H1 (cell line): Measurements from ENCODE around the gene NOTUM. TPM values are rescaled to one million over a fixed set of nuclear protein-coding genes. Genes with fewer than 3 reads are reported as not detected.

Source experiments
- CTCF ChIA-PET: fragments of 300-600 bp; sonication (Branson Sonifier 250); formaldehyde crosslinking; loops from one replicate; lab custom pipeline; 2021; ENCODE audit not compliant: partially characterized antibody; lab: Charles Lee
- POLR2A ChIA-PET: fragments of 300-600 bp; sonication (Branson Sonifier 250); formaldehyde crosslinking; loops from one replicate; lab custom pipeline; 2021; ENCODE audit warnings: inconsistent platforms; ENCODE audit not compliant: partially characterized antibody; lab: Charles Lee
- DNase-seq, 2 experiments: peaks; one replicate each; pipeline versions ENCODE4 v3.0.0 to v3.0.0-alpha.2; 2010 to 2022; ENCODE audit warnings: low spot score in 2 of 2, low read depth in 1 of 2, mixed read lengths in 1 of 2
- FAIRE-seq: peaks from 2 replicates; lab custom pipeline; 2011; peaks lifted over from hg19 to GRCh38; lab: Jason Lieb, UNC
- H2AFZ ChIP-seq: 2 replicates; pipeline ENCODE4 v1.8.1; 2012; ENCODE audit warnings: low read length, inconsistent platforms
- H2AK5ac ChIP-seq: 2 replicates; pipeline ENCODE4 v1.6.1; 2013; ENCODE audit warnings: low read depth, low read length
- H2BK120ac ChIP-seq: replicated peaks from 2 replicates; pipeline ENCODE3; 2013; ENCODE audit warnings: low read depth, low read length, inconsistent platforms
- H2BK12ac ChIP-seq: 2 replicates; pipeline ENCODE4 v1.6.1; 2013; ENCODE audit warnings: low read depth, low read length
- H2BK15ac ChIP-seq: 2 replicates; pipeline ENCODE4 v1.6.1; 2013; ENCODE audit warnings: low read length
- H2BK20ac ChIP-seq: 2 replicates; pipeline ENCODE4 v1.6.1; 2013; ENCODE audit warnings: low read length
- H2BK5ac ChIP-seq: 2 replicates; pipeline ENCODE4 v1.6.1; 2013; ENCODE audit warnings: low read depth, low read length
- H3K14ac ChIP-seq: 2 replicates; pipeline ENCODE4 v1.6.1; 2013; ENCODE audit warnings: inconsistent platforms; ENCODE audit not compliant: insufficient read length
- H3K18ac ChIP-seq: 2 replicates; pipeline ENCODE4 v1.6.1; 2013; ENCODE audit warnings: low read length; ENCODE audit errors: extremely low read depth
- H3K23ac ChIP-seq: 2 replicates; pipeline ENCODE4 v1.6.1; 2013; ENCODE audit warnings: inconsistent platforms; ENCODE audit not compliant: insufficient read length
- H3K23me2 ChIP-seq: 2 replicates; pipeline ENCODE4 v1.6.1; 2013; ENCODE audit warnings: low read depth, low read length
- H3K27ac ChIP-seq: 2 replicates; pipeline ENCODE4 v1.6.1; 2011; ENCODE audit warnings: low read depth, low read length, inconsistent platforms
- H3K27me3 ChIP-seq, 4 experiments: replicated peaks in 1 of 4; 1 replicate in 1 of 4; 2 replicates in 3 of 4; pipeline versions ENCODE4 v1.6.1 to v1.8.1; 2011 to 2013; ENCODE audit warnings: low read length in 3 of 4, mild to moderate bottlenecking in 3 of 4, inconsistent platforms in 2 of 4, mixed read lengths in 2 of 4, moderate library complexity in 1 of 4; ENCODE audit not compliant: control insufficient read depth in 3 of 4, insufficient read depth in 3 of 4; ENCODE audit errors: extremely low read depth in 1 of 4
- H3K36me3 ChIP-seq, 4 experiments: 2 replicates each; pipeline versions ENCODE4 v1.6.1 to v1.8.1; 2011 to 2013; ENCODE audit warnings: mild to moderate bottlenecking in 4 of 4, low read length in 3 of 4, moderate library complexity in 2 of 4, control low read depth in 1 of 4, inconsistent platforms in 1 of 4; ENCODE audit not compliant: insufficient read depth in 4 of 4, control insufficient read depth in 2 of 4
- H3K4ac ChIP-seq: replicated peaks from 2 replicates; pipeline ENCODE3; 2013; ENCODE audit warnings: low read length, low read depth, mixed read lengths, inconsistent platforms; ENCODE audit not compliant: insufficient read length
- H3K4me1 ChIP-seq, 4 experiments: replicated peaks in 1 of 4; 1 replicate in 1 of 4; 2 replicates in 3 of 4; pipeline versions ENCODE4 v1.6.1 to v1.8.1; 2011 to 2013; ENCODE audit warnings: low read length in 3 of 4, inconsistent platforms in 2 of 4, mixed read lengths in 1 of 4; ENCODE audit not compliant: insufficient read depth in 4 of 4, control insufficient read depth in 3 of 4
- H3K4me2 ChIP-seq, 2 experiments: 2 replicates each; pipeline versions ENCODE4 v1.6.1 to v1.8.1; 2011 to 2013; ENCODE audit warnings: low read depth in 2 of 2, low read length in 2 of 2, control low read depth in 1 of 2, inconsistent platforms in 1 of 2, mild to moderate bottlenecking in 1 of 2; ENCODE audit not compliant: insufficient read depth in 1 of 2
- H3K4me3 ChIP-seq, 4 experiments: fragments of 200-600, 300-600 bp in 1 of 4; sonication (generic), shearing (Covaris generic), sonication (Bioruptor Twin) in 1 of 4; 2 replicates each; pipeline versions ENCODE4 v1.5.1 to v1.8.1; 2011 to 2016; ENCODE audit warnings: low read length in 4 of 4, low read depth in 3 of 4, control low read depth in 2 of 4, inconsistent platforms in 2 of 4, mild to moderate bottlenecking in 2 of 4, mixed read lengths in 1 of 4, moderate library complexity in 1 of 4; ENCODE audit not compliant: insufficient read depth in 2 of 4; ENCODE audit errors: extremely low read depth in 1 of 4
- H3K56ac ChIP-seq: replicated peaks from 2 replicates; pipeline ENCODE3; 2013; ENCODE audit warnings: low read depth, mild to moderate bottlenecking, mixed read lengths, low read length, inconsistent platforms; ENCODE audit not compliant: insufficient read length
- H3K79me1 ChIP-seq: 2 replicates; pipeline ENCODE4 v1.6.1; 2013; ENCODE audit warnings: low read depth, low read length, control low read depth
- H3K79me2 ChIP-seq, 2 experiments: 2 replicates each; pipeline versions ENCODE4 v1.6.1 to v1.8.1; 2012 to 2013; ENCODE audit warnings: low read length in 2 of 2, mild to moderate bottlenecking in 2 of 2, inconsistent platforms in 1 of 2; ENCODE audit not compliant: insufficient read depth in 2 of 2, control insufficient read depth in 1 of 2
- H3K9ac ChIP-seq, 4 experiments: replicated peaks in 1 of 4; 1 replicate in 1 of 4; 2 replicates in 3 of 4; pipeline versions ENCODE4 v1.6.1 to v1.8.1; 2011 to 2013; ENCODE audit warnings: low read depth in 3 of 4, low read length in 3 of 4, control low read depth in 2 of 4, mild to moderate bottlenecking in 2 of 4, moderate library complexity in 2 of 4, inconsistent platforms in 1 of 4; ENCODE audit errors: extremely low read depth in 1 of 4
- H3K9me3 ChIP-seq, 2 experiments: 2 replicates each; pipeline versions ENCODE4 v1.6.1 to v1.8.1; 2012 to 2013; ENCODE audit warnings: mild to moderate bottlenecking in 2 of 2, moderate library complexity in 2 of 2, control low read depth in 1 of 2, inconsistent platforms in 1 of 2, low read depth in 1 of 2, low read length in 1 of 2, mixed read lengths in 1 of 2; ENCODE audit not compliant: insufficient read depth in 2 of 2
- H4K20me1 ChIP-seq, 2 experiments: replicated peaks in 1 of 2; 2 replicates each; pipeline versions ENCODE3 to v1.8.1; 2011 to 2013; ENCODE audit warnings: inconsistent platforms in 2 of 2, low read length in 2 of 2, mild to moderate bottlenecking in 1 of 2; ENCODE audit not compliant: insufficient read depth in 2 of 2, control insufficient read depth in 1 of 2
- H4K5ac ChIP-seq: 2 replicates; pipeline ENCODE4 v1.6.1; 2013; ENCODE audit warnings: low read length, low read depth, mixed read lengths, inconsistent platforms; ENCODE audit not compliant: insufficient read length
- H4K8ac ChIP-seq: 2 replicates; pipeline ENCODE4 v1.8.0; 2013; ENCODE audit warnings: mild to moderate bottlenecking, moderate library complexity, low read length, inconsistent platforms; ENCODE audit not compliant: insufficient read depth; ENCODE audit errors: extremely low read depth
- H4K91ac ChIP-seq: replicated peaks from 2 replicates; pipeline ENCODE3; 2013; ENCODE audit warnings: low read length, mixed read lengths, inconsistent platforms; ENCODE audit not compliant: insufficient read length
- CBX5 ChIP-seq: fragments of 300-800, 300-1000 bp; sonication (generic); IDR thresholded peaks from 2 replicates; pipeline ENCODE4 v1.7.1; 2016; ENCODE audit warnings: antibody characterized with exemption, low read length, low read depth
- PHF8 ChIP-seq: fragments of 200-600 bp; sonication (generic); conservative IDR thresholded peaks from 2 replicates; pipeline ENCODE4 v1.7.1; 2012; ENCODE audit warnings: low read depth, mild to moderate bottlenecking, inconsistent platforms, low read length, moderate library complexity
- SP1 ChIP-seq: IDR thresholded peaks from 2 replicates; pipeline ENCODE4 v1.6.1; 2011; ENCODE audit warnings: low read depth, low read length
- SP2 ChIP-seq: IDR thresholded peaks from 2 replicates; pipeline ENCODE4 v1.6.1; 2012; ENCODE audit warnings: mild to moderate bottlenecking, low read length, inconsistent platforms
- WGBS, 2 experiments: shearing (Covaris generic) in 1 of 2; methylation state at CpG; one replicate each; pipeline versions ENCODE4 v1.1.6 to v1.1.7; 2013 to 2015; ENCODE audit warnings: low lambda C conversion rate in 2 of 2, mixed read lengths in 2 of 2, inconsistent platforms in 1 of 2, low coverage in 1 of 2, missing lambda C conversion rate in 1 of 2; ENCODE audit not compliant: insufficient replicate concordance in 2 of 2, insufficient coverage in 1 of 2, insufficient read length in 1 of 2; ENCODE audit errors: extremely low coverage in 1 of 2, missing lambda C conversion rate in 1 of 2; 5-methylcytosine and 5-hydroxymethylcytosine counted together
- polyA plus RNA-seq, 7 experiments: library from polyadenylated mRNA; depleted of rRNA in 3 of 7; stranded (reverse) in 5 of 7; unstranded in 2 of 7; fragments of >200 nt in 5 of 7; fragments of 200-250 nt in 2 of 7; gene quantifications; 1 replicate in 5 of 7; 2 replicates in 1 of 7; 4 replicates in 1 of 7; pipeline versions ENCODE4 v1.2.1 to v1.2.3, GENCODE V29; 2011 to 2013; ENCODE audit warnings: missing spikeins in 2 of 7, mixed read lengths in 2 of 7
- total RNA-seq: library from RNA; stranded (reverse); fragmentation: NEBNext Ultra II Directional; extraction: Animal tissue kit (Norgen Biotek cat#: 25700); gene quantifications from 2 replicates; pipeline ENCODE4 v1.2.1, GENCODE V29; 2021

Gene NOTUM
- total and polyA plus RNA-seq, 2 of the 8 experiments (the other 6 are each of a cell fraction or from before 2014, with no cell fraction given): 0.45 to 0.76 TPM

DNA sequence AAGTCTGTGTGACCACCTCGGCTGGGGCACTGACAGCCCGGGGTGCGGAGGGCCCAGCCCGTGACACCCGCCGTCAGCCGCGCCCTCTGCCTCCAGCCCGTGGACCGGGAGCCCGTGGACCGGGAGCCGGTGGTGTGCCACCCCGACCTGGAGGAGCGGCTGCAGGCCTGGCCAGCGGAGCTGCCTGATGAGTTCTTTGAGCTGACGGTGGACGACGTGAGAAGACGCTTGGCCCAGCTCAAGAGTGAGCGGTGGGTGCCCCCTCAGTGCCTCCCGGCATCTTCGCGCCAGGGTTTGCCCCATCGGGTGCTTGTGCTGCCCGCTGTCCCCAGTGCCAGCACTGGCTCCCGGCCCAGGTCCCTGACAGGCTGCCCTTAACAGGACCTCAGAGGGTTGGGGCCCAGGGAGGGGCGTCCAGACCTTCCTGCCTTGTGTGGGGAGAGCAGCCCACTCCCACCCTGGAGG is 48.0 kb upstream of the NOTUM start:
- peaks cover 0 to 1% (median 0%) of the 10 kb centered on the region in 4 experiments; a peak in 1 of 7 replicates for H3K4me1 ChIP-seq

More for the DNA sequence above, 48.0 kb upstream of the NOTUM start:
- Histone ChIP-seq H3K23me2 (0 out of 2 replicates have a peak, but pooled peaks cover 1% of the 10 kb centered on the region), H3K9me3 (no peaks in the 10 kb centered on the region), H3K4ac (no peak overlapping the region), H2BK12ac (no peak overlapping the region), H3K18ac (no peak overlapping the region), H3K56ac (no peak overlapping the region), H3K14ac (no peak overlapping the region), H4K20me1 (peaks cover 3 to 7% of the 10 kb centered on the region in 2 experiments), H3K23ac (no peak overlapping the region), H2AFZ (no peak overlapping the region), H3K79me1 (peaks cover 3% of the 10 kb centered on the region), H3K4me2 (no peak overlapping the region), H3K36me3 (no peaks in the 10 kb centered on the region; a peak in 2 of 8 replicates), H2BK5ac (no peak overlapping the region), H3K27me3 (no peaks in the 10 kb centered on the region), H2BK120ac (no peak overlapping the region), H3K27ac (no peak overlapping the region), H4K5ac (no peak overlapping the region), H4K91ac (no peak overlapping the region), H2BK15ac (no peak overlapping the region), H4K8ac (no peak overlapping the region), H2AK5ac (no peak overlapping the region), H3K9ac (no peak overlapping the region), H3K4me3 (no peak overlapping the region), H2BK20ac (no peak overlapping the region), H3K79me2 (no peaks in the 10 kb centered on the region)
- 96% methylated on average over 19 of the region's 28 CpGs; no CpG with 5 or more reads in 1 of the 2 experiments for WGBS, 2 experiments
- DNase-seq (no peak), FAIRE-seq (no peak)
- CTCF ChIA-PET: interaction anchor here (1.0 to 3.4 kb wide), 7 partner anchors 11 to 55 kb away, joined by 3 to 16 read pairs (median 5); no protein-coding TSS in a partner anchor
- TF ChIP-seq CBX5 (no peak), SP2 (no peak), PHF8 (no peak), SP1 (no peak)
- POLR2A ChIA-PET: interaction anchor here (1.5 to 3.2 kb wide), 4 partner anchors 9 to 18 kb away, joined by 5 to 13 read pairs (median 6); partner anchors contain the start of genes CENPX and LRRC45
